ENCODE measurements around the gene BAG1.

The BAG1 gene

DNA sequence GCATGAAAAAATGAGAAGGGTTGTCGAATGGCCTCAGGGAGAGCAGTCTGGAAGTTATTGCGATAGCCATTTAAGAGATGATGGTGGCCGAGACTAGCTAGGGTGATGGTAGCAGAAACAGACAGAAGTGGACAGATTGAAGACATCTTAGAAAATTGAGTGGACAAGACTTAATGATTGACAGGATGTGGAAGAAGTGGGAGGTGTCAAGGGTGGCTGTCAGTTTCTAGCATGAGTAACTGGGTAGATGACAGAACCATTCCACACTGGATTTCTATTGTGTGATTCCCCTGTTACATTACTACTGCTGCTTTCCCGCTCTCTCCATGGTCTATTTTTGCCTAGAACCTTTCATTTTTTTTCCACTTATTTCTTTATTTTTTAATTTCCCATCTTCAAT is 13.0 kb upstream of the BAG1 start:
- DNase-seq (ENCODE audit: extremely low read depth in 1 of 2, low read depth in 1 of 2): no peak

DNA sequence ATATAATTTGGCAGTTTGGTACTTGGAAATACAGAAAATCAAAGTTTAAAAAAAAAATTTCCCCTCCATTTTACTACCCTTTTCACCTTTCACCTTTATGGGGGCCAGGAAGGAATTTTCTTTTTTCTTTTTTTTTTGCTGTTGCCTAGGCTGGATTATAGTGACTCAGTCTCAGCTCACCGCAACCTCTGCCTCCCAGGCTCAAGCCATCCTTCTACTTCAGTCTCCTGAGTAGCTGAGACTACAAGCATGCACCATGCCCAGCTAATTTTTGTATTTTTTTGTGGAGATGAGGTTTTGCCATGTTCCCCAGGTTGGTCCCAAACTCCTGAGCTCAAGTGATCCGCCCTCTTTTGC is 9.4 kb upstream of the BAG1 start:
- DNase-seq (ENCODE audit: extremely low read depth in 1 of 2, low read depth in 1 of 2): no peak

DNA sequence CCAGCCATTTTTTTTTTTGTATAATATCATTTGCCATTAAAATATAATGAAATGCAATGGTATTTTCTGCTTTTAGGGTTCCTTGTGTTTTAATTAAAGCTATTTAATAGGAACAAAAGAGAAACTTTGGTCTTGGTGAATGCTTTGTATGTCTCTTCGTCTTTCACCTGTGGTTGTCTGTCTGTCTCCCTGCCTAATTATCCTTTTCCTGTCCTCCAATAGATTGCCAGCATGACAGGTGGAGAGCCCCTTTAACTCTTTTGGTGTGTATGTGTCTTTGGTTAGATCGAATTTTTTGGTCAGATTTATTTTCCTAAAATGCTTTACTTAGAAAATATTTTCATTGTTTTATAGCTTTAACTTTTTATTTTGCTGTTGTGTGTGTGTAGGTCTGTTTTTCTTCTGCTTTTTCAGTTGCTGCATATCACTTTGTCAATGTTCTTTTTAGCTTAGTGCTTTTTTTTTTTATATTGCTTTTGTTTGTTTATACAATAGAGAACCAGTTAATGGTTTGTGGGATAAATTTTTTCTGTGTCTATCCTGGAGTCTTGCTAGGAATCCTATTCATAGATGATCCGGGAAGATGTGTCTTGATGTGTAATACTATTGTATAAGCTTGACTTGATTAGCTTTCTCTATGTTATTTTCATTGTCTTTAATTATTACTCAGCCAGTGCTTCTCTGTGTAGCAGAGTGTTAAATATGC is 8.9 kb upstream of the BAG1 start:
- no peak for DNase-seq (ENCODE audit: extremely low read depth in 1 of 2, low read depth in 1 of 2)

DNA sequence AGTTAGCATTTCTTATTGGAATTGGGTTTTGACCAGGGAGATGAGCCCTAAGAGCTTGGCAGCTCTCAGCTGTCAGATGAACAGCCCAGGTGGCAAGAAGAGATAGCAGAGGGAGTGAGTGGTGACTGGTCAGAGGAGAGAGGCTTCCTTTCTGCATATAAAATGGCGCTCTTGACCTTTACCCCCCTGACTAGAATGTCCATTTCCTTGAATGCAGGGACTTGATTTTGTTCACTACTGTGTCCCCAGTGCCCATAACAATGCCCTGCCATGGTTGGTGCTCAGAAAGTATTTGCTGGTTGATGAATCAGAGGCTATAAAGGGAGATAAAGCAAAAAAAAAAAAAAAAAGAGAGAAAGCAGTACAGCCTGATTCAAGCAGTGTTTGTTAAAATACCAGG is 7.6 kb upstream of the BAG1 start:
- DNase-seq (ENCODE audit: extremely low read depth in 1 of 2, low read depth in 1 of 2): no peak

DNA sequence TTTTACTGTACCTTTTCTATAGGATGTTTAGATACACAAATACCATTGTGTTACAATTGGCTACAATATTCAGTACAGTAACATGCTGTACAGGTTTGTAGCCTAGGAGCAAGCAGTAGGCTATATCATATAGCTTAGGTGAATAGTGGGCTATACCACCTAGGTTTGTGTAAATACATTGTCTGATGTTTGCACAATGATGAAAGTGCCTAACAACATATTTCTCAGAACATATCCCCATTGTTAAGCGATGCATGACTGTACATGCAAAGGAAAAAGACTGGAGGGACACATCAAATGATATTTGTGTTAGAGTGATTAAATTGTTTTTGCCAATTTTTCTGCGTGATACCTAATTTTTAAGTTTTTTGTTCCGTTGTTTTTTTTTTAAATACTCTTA is 5.6 kb upstream of the BAG1 start:
- DNase-seq (ENCODE audit: extremely low read depth in 1 of 2, low read depth in 1 of 2): no peak

DNA sequence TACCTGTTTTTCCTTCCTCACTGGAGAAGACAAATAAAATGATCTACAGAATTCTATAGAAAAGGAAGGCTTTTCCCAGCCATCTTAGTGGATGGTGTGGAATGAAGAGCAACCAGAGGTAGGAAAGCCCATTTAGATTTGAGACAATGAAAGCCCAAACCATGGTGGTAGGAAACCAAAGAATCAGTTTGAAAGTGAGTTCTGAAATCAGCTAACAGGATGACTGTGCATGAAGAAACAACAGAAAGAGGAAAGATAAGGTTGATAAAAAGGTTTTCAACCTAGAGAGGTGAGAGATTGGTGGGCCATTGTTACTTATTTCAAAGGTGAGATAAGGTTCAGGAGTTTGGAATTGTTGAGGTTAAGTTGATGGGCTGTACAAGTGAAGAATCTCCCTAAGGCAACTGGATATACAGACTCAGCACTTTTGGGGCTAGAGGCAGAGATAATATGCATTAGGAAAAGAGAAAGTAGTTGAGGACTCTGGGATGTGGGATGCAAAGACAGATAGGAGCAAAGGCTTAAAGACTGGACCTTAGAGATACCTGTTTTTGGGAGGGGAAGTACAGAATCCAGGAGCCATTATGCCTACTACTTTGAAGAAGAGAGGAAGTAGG is 2.8 kb upstream of the BAG1 start:
- no peak for DNase-seq (ENCODE audit: extremely low read depth in 1 of 2, low read depth in 1 of 2)

DNA sequence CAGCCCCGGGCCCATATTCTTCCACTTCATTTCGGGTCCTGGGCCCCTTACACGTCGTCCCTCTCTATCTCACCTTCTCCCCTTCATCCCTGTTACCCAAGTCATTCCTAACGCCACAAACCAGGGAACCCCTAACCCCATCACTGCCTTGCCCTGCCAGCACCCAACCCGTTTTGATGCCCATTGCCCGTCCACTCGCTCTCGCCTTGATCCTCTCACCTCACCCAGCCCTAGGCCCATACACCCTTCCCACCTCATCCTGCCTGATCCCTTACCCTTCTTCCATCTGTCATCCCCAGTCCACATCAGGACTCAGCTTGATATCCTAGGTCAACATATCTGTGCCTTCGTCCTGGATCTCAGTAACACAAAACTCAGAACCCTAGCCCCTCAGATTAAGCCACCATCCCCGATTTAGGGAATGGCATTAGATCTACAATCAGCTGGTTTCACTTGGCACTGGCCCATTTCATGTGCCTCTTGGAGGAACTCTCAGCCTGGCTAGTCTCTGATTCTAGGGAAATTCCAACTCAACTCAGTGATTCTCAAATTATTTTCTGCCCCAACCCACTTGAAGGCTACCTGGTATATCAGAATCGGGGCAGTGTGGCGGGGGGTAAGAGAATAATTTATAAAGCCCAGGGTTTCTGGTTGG is 830 bp upstream of the BAG1 start:
- DNase-seq (ENCODE audit: extremely low read depth in 1 of 2, low read depth in 1 of 2): no peak

DNA sequence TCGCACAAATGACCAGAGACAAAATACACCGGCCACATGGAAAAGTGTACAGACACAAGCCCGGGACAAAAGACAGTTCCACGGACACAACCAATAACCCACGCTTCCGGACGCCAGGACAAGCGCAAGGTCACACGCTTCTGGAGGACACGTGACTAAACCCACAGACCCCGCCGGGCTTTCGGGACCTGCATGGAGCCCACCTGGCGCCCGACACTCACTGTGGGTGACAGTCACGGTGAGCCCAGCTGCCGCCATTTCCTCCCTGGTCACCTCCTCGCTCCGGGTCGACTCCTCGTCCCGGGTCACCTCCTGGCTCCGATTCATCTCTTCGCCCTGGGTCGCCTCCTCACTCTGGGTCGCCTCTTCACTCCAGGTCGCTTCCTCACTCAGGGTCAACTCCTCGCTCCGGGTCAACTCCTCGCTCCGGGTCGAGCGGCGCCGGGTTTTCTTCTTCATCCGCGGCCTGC is 470 bp downstream of the BAG1 start:
- peak; percentile 21 for DNase-seq (ENCODE audit: extremely low read depth in 1 of 2, low read depth in 1 of 2)

DNA sequence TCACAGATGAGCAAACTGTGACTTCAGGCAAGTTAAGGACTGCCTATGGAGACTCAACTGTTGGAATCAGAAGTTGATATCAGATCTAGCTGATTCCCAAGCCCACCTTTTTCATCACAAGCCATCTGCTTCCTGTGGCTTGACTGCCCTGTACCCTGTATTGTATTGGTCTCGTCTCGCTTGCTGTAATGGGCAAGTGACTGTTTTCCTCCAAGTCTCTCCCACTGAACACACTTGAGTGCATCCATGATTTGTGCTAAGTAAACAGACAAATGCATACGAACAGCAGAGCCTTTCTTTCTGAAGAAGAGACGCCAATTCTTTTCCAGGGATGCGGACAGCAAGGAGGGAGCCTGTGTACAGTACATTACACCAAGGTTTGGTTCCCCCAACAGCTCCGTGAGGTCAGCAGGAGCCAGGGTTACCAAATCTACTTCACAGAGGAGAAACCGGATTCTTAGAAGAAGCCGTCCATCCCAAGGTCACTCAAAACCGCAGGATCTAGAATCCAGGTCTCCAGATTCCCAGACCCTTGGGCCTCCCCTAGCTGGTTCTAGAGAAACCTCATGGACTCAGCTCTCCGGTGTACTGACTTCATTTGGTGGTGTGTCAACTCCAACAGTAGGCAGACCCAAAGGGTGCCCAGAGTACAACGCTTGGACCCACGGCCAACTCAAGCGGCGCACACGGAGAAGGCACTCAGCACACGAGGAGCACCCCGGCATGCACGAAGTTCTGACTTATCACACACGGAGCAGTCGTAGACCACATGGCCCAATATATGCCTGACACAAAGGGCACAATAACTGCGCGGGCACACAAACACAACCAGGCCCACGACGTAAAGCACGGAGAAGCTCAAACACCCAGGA is 1.1 kb downstream of the BAG1 start:
- DNase-seq (ENCODE audit: extremely low read depth in 1 of 2, low read depth in 1 of 2): no peak

DNA sequence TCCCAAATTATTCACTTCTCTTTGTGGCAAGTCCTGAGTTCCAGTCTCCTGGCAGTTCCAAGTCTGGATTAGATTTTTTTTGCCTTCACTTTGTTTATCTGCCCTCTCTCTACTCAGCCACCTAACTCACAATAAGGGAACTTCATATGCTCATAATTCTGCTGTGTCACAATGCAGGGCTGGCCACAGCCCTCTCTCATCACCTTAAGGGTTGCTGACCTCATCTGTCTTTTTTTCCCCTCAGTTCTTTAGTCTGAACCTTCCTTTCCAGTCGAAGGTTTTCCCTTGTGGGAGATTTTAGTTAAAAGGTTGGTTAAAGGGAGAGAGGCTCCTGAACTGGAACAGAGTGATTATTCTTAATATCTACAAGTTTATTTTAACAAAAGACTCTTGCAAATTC is 4.1 kb downstream of the BAG1 start:
- no peak for DNase-seq (ENCODE audit: extremely low read depth in 1 of 2, low read depth in 1 of 2)

DNA sequence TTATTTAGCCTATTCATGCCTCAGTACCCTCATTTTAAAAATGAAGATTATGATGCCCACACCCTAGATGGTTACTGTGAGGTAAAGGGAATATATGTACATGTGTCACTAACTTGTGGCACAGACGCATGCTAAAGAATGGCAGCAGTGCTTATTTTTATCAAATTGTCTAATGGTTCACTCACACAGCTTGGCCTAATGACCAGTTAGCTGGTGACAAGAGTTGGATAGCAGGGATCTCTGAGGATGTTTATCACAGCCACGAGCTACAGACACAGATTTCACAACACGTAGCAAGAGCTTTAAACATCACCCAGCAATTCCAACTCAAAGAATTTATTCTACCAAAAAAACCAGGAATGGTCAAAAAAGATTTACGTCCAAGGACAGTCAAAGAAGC is 7.2 kb downstream of the BAG1 start:
- no peak for DNase-seq (ENCODE audit: extremely low read depth in 1 of 2, low read depth in 1 of 2)

DNA sequence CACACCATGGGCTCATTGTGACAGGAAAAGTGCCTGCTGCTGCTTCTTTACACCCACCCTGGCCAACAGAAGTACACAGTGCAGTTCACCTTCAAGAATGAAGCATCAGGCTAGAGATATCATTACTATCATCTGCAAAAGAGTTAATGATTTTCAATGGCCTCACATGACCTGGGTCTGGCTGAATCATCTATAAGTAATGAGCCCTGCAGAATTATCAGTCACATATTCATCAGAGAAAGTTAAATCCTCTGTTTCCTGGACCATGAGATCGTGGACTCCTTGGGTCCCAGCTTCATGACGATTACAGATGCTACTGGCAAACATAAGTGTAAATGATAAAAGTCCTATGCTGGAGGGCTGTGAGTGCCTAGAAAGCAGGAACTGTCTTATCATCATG is 8.3 kb downstream of the BAG1 start:
- DNase-seq (ENCODE audit: extremely low read depth in 1 of 2, low read depth in 1 of 2): no peak

DNA sequence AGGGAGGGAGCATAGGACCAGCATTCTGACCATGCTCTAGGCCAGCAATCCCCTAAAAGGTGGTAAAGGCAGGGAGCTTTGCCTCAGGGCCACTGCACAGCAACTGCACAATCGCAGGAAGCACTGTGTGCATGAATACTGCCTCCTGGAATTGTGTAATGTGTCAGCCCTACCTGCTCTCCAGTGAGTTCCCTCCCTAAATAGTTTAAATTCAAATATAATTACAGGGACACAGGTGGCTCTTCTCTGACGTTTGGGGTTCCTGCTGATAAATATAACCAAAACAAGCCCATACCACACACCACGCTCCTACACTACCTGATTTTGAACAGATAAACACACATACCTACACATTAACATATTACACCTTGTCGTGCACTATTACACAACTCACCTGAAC is 9.0 kb downstream of the BAG1 start:
- no peak for DNase-seq (ENCODE audit: extremely low read depth in 1 of 2, low read depth in 1 of 2)

DNA sequence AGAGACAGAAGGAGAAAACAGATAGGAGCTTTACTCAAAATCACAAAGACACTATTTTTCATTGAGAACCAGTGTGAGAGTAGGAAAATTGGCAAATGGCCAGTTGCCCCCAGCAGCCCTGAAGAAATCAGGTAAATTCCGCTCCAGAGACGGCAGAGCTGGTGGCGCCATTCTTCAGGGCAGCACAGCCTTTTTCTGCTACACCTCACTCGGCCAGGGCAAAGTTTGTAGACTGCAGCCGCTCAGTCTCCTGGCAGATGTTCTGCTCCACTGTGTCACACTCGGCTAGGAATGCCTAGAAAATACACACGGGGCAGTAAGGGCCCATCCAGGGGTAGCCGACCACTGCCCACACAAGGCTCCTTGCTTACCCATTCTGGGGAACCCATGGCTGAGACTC is 9.5 kb downstream of the BAG1 start:
- no peak for DNase-seq (ENCODE audit: extremely low read depth in 1 of 2, low read depth in 1 of 2)

DNA sequence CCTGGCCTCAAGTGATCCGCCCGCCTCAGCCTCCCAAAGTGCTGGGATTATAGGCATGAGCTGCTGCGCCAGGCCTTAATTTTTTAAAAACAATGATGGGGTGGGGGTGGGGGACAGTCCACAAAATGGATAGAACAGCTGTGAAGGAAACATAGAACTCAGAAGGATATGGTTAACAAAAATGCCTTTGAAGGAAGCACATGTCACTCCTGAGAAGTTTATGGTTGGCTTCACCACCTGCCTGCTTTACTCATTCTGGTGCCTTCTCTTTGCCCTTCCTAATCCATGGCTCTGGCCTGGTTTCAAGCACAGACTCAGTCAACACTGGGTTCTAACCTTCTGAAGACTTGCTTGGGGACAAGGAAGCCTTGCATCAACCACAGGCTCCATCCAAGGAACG is 10.3 kb downstream of the BAG1 start:
- DNase-seq (ENCODE audit: extremely low read depth in 1 of 2, low read depth in 1 of 2): no peak

DNA sequence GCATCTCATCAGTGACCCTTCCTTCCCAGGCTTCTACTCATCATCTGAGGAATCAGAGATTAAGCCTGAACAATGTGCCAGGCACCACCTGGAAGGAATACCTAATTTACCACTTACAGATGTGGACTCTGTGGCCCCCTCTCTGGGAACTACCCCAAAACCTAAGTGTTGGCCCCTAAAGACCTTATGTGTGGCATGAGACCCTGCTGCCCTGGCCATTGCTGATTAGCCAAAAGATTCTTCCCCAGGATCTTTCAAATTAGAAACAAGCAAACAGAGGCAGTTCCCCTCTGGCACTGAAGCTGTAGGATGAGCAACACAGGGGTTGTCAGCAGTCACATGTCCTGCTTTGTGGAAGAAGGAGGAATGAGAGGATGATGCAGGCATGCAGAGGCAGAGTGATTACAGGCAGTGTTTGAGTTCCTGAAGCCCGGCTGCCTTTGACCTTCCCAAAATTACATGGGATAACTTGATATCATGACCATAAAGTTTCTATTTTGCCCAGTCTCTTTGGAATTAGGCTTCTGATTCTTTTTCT is 14.0 kb downstream of the BAG1 start:
- no peak for DNase-seq (ENCODE audit: extremely low read depth in 1 of 2, low read depth in 1 of 2)

DNA sequence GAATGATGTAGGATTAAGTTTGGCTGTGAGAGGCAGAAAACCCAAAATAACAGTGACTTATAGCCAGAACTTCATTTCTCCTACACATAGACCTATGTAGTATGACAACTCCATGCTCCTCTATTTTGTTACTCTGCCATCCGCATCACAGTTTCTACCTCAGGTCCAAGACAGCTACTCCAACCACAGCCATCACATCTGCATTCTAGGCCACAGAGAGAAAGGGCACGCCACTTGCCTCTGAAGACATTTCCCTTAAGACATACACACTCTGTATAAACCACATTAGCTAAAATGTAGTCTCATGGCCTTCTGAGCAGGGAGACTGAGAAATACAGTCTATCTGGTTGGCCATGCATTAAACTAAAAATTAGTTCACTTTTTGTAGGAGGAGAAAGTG is 14.5 kb downstream of the BAG1 start:
- DNase-seq (ENCODE audit: extremely low read depth in 1 of 2, low read depth in 1 of 2): no peak

DNA sequence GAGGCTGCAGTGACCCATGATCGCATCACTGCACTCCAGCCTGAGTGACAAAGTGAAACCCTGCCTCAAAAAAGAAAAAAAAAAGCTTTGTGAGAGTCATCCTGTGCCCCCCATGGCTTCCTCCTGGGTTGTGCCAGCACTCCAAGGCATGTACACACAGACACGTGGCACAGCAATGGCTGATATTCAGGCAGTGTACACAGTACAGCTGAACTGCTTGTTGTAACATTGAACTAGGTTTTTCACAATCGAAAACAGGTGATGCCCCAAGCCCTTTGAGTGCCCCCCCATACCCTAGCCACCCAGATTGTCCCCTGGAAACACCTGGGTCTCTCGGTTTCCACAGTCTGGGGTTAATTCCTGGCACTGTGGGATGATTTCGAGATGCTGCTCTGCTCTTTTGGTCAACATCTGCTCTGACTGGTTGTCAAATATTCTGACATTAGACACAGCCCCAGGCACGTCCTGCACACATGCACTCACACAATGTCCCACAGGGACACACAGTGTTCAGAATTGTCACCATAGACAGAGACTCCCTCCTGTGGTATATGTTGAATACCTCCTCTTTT is 15.3 kb downstream of the BAG1 start:
- no peak for DNase-seq (ENCODE audit: extremely low read depth in 1 of 2, low read depth in 1 of 2)

DNA sequence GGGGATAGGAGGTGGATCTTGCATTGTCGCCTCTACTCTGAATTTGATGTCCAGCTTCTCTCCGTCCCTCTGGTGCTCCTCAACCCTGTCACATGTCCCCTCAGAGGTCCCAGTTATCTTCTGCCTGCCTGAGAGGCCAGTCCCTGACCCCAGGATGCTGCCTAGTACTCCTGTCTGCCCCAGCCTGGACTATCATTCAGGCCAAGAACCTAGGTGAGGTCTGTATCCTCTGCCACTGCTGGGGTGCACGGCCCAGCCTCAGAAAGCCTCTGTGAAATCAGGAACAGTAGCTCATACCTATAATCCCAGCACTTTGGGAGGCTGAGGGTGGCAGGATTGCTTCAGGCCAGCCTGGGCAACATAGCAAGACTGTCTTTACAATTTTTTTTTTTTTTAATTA is 15.9 kb downstream of the BAG1 start:
- no peak for DNase-seq (ENCODE audit: extremely low read depth in 1 of 2, low read depth in 1 of 2)

DNA sequence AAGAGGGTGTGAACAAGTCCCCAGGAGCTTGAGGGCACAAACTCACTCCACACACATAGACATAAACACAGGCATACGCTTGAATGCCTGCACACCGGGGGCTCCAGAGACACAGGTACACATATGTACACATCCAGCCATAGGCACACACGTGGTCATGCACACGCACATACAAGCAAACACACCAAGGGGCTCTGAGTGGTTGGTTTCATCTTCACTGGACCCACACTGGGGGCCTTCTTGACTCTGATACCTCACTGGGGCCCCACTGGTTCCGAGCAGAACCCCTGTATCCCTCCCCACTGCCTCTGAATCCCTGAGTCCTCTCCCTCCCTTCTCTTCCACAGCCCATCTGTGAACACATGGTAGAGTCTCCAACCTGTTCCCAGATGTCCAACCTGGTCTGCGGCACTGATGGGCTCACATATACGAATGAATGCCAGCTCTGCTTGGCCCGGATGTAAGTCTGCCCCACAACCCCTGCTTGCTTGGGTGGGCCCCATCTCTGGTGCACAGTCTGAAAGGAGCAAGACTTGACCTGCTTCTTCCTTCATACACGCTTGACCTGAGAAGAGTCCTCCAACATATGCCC is 18.1 kb downstream of the BAG1 start:
- no peak for DNase-seq (ENCODE audit: extremely low read depth in 1 of 2, low read depth in 1 of 2)

DNA sequence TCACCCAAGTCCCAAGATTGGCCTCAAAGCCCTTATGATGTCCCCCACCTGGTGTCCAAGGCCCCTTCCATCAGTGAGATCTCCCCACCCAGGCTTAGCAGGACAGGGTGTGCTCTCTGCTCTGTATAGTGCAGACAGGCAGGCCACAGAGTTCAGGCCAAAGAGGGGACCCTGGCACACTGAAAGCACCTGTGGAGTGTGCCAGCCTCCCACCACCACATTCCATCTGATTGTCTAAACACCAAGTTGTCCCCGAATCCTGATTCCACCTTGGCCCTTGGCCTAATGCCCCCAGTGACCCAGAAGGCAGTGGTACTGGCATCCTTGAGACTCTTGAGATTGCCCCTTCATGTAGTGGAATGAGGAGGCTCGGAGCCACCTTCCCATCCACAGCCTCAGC is 19.2 kb downstream of the BAG1 start:
- no peak for DNase-seq (ENCODE audit: extremely low read depth in 1 of 2, low read depth in 1 of 2)

Data from stimulated activated CD8-positive, alpha-beta memory T cell treated with anti-CD3 and anti-CD28 coated beads, Interleukin-7, amount 100 ng/mL, for 48 hours (primary cell).